ENCODE measurements around the gene CTPS1.

DNA sequence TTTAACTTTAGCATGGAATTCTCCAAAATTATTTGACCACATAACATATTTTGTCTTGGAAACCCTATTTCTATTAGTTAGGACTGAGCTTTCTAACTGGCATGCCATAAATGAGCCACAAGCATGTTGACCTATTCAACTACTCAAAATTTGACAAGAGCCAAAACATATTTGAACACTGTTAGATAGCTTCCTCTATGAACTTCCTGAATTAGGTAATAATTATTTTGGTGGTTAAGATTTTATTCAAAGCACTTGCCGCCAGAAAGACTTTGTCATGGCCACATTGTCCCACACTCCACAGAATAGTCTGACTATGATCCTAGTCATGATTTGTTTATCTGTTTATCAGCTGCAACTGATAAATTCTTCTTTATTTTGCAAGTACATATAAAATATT is 23.1 kb upstream of the CTPS1 start:
- TF ChIP-seq, protein P1, sequence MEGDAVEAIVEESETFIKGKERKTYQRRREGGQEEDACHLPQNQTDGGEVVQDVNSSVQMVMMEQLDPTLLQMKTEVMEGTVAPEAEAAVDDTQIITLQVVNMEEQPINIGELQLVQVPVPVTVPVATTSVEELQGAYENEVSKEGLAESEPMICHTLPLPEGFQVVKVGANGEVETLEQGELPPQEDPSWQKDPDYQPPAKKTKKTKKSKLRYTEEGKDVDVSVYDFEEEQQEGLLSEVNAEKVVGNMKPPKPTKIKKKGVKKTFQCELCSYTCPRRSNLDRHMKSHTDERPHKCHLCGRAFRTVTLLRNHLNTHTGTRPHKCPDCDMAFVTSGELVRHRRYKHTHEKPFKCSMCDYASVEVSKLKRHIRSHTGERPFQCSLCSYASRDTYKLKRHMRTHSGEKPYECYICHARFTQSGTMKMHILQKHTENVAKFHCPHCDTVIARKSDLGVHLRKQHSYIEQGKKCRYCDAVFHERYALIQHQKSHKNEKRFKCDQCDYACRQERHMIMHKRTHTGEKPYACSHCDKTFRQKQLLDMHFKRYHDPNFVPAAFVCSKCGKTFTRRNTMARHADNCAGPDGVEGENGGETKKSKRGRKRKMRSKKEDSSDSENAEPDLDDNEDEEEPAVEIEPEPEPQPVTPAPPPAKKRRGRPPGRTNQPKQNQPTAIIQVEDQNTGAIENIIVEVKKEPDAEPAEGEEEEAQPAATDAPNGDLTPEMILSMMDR (IDR thresholded peaks at IDR 0.05; ENCODE audit: low read length): no peak
- TF ChIP-seq EZH2phosphoT487 (IDR thresholded peaks at IDR 0.05; ENCODE audit: low read length) (no peak), EZH2 (optimal IDR thresholded peaks at IDR 0.05; ENCODE audit: low read depth, low read length) (no peak)

Measured in MM.1S (cell line).